Activated gamma-delta T cell treated with anti-CD3 and anti-CD28 coated beads, Interleukin-2, amount 50 U/mL, for 16 hours (primary cell): ENCODE data around the gene MBD4.

Experiments
- DNase-seq: peaks from one replicate; pipeline ENCODE4 v3.0.0-alpha.2; 2020; ENCODE audit warnings: low read depth

Gene MBD4

GRCh38 chr3:129463094-129463493, 23.3 kb upstream of the MBD4 start:
- no peak for DNase-seq

- DNase-seq: no peak
These were observed 22.7 kb upstream of the MBD4 start for GRCh38 chr3:129462361-129462968.

GRCh38 chr3:129461461-129462146, 21.9 kb upstream of the MBD4 start:
- DNase-seq: no peak

GRCh38 chr3:129461022-129461421, 21.3 kb upstream of the MBD4 start:
- no peak for DNase-seq

- DNase-seq: no peak
These were observed 20.8 kb upstream of the MBD4 start for GRCh38 chr3:129460572-129460971.

GRCh38 chr3:129460155-129460554, 20.4 kb upstream of the MBD4 start:
- DNase-seq: no peak

GRCh38 chr3:129453732-129454131, 14.0 kb upstream of the MBD4 start:
- no peak for DNase-seq

GRCh38 chr3:129449279-129450115, 9.7 kb upstream of the MBD4 start:
- DNase-seq: no peak

- DNase-seq: no peak
These were observed 8.6 kb upstream of the MBD4 start for GRCh38 chr3:129448186-129448895.

GRCh38 chr3:129446926-129447325, 7.2 kb upstream of the MBD4 start:
- DNase-seq: no peak

GRCh38 chr3:129445471-129445870, 5.7 kb upstream of the MBD4 start:
- no peak for DNase-seq

- no peak for DNase-seq
These were observed 3.2 kb upstream of the MBD4 start for GRCh38 chr3:129442947-129443346.

GRCh38 chr3:129442486-129442885, 2.7 kb upstream of the MBD4 start:
- DNase-seq: no peak

GRCh38 chr3:129441782-129442181, 2.0 kb upstream of the MBD4 start:
- no peak for DNase-seq

- DNase-seq: no peak
These were observed 1.5 kb upstream of the MBD4 start for GRCh38 chr3:129441215-129441614.

- no peak for DNase-seq
These were observed 956 bp upstream of the MBD4 start for GRCh38 chr3:129440618-129441190.

- peak; percentile 19 for DNase-seq
These were observed 427 bp downstream of the MBD4 start for GRCh38 chr3:129439226-129439816.

GRCh38 chr3:129435367-129435766, 4.4 kb downstream of the MBD4 start:
- no peak for DNase-seq

- DNase-seq: no peak
These were observed 5.6 kb downstream of the MBD4 start for GRCh38 chr3:129434140-129434539.

GRCh38 chr3:129433565-129433964, 6.2 kb downstream of the MBD4 start:
- DNase-seq: no peak

GRCh38 chr3:129432671-129433070, 7.1 kb downstream of the MBD4 start:
- DNase-seq: no peak

GRCh38 chr3:129432036-129432435, 7.7 kb downstream of the MBD4 start:
- no peak for DNase-seq
